Activated CD4-positive, alpha-beta T cell treated with anti-CD3 and anti-CD28 coated beads, Interleukin-2, amount 50 U/mL, for 1 hour (primary cell): Measurements from ENCODE around the gene TYROBP.
A peak's percentile ranks its signal among the peaks of the same experiment; 100 is the strongest.
"Not testable (repeated sequence)": the region's sequence is repeated elsewhere in the genome, so short reads cannot be mapped to it uniquely, and the experiment has no call there.

Experiments used
- DNase-seq: peaks from one replicate; pipeline ENCODE4 v3.0.0-alpha.2; 2020

The TYROBP gene

DNA sequence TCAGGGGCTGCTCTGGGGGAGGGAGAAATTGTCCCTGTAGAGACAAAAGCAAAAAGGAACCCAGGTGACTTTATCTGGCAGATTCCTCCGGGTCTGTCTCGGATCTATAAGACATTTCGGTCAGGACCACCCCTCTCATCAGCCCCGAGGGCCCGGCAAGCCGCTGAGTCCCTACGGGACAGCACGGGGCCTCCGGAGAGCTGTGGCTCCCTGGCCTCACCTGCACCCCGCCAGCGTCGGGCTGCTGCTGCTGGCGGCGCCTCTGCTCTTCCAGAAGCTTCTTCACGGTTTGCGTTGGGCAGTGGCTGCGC lies 9.6 kb downstream of the TYROBP start:
- DNase-seq = no peak

DNA sequence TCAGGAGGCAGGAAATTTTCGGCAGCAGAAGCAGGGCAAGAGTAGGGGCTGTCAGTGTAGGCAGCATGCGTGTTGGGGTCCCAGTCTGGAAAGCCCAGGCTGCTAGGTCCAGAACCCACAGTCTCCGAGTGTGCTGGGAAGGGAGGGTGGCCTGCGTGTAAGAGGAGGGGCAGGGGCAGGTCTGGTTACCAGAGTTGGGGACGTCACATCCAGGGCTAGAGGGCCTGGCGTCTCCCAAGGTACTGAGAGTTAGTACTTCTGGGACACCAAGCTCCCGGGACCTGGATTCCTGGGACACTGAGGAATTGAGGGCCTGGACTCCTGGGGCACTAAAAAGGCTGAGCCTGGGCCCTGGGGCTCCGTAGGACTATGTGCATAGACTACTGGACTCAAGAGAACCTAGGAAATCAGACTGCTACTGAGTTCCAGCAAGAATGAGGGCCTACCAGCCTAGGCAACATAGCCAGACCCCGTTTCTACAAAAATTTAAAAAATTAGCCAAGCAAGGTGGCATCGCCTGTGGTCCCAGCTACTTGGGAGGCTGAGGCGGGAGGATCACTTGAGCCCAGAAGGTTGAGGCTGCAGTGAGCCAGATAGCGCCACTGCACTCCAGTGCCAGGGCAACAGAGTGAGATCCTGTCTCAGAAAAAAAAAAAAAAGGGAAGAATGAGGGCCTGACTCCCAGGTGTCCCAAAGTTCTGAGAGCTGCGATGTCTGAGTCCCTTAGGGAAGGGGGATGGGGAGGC lies 10.2 kb downstream of the TYROBP start:
- no peak for DNase-seq

GRCh38 chr19:35896643-35897040 lies 11.5 kb downstream of the TYROBP start:
- no peak for DNase-seq

- no peak for DNase-seq
Observed at GRCh38 chr19:35895911-35896642, 12.0 kb downstream of the TYROBP start.

DNA sequence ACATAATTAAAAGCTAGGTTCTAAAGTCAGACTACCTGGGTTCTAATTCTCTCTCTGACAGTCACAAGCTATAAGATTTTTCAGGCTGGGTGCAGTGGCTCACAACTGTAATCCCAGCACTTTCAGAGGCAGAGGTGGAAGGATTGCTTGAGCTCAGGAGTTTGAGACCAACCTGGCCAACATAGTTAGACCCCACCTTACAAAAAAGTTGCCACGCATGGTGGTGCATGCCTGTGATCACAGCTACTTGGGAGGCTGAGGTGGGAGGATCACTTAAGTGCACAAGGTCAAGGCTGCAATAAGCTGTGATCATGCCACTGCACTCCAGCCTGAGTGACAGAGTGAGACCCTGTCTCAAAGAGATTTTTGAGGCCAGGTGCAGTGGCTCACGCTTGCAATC lies 13.8 kb downstream of the TYROBP start:
- no peak for DNase-seq

DNA sequence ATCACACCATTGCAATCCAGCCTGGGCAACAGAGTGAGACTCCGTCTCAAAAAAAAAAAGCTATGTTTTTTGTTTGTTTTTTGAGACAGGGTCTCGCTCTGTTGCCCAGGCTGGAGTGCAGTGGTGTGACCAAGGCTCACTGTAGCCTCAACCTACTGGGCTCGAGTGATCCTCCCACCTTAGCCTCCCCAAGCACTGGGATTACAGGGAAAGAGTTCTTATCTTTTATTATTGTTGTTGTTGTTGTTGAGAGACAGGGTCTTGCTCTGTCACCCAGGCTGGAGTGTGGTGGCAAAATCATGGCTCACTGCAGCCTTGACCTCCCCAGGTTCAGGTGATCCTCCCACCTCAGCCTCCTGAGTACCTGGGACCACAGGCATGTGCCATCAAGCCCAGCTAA lies 16.3 kb downstream of the TYROBP start:
- DNase-seq = peak; percentile 23

DNA sequence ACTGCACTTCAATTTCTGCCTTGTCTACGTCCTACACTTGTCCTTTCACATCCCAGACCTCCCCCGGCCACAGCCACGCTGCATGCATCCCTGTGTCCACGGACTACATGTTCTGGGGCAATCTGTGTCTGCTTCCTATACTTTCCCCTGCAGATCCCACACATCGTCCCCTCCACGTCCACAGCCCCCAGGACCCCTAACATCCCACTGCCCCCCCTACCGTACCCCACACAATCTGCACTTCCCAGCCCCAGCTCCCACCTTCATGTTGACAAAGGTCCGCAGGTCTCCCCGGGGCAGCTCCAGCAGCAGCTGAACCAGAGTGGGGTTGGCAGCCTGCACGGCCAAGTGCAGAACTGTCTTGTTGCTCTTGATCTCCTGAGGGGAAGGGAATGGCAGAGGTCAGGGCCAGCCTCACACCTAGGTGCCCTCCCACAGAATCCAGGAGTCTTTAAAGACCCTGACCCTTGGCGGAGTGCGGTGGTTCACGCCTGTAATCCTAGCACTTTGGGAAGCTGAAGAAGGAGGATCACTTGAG lies 17.9 kb downstream of the TYROBP start:
- DNase-seq = peak; percentile 27

- no peak for DNase-seq
Observed at GRCh38 chr19:35889370-35890112, 18.6 kb downstream of the TYROBP start.

DNA sequence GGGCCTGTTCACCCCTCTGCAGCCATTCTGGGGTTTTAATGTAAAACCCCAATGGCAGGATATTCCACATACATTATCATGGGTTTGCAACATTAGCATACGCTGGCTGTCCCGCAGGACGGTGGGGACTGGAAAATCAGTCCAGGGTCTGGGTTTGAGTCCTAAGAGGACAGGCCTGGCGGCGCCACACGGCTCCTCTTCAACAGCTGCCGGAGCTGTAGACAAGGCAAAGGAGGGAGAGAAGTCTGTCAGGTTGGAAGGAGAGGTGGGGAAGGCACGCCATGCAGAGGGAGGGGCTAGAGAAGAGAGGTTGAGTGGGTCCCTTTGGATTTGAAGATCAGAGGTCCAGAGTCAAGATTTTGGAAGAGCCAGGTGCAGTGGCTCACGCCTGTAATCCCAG lies 19.7 kb downstream of the TYROBP start:
- DNase-seq = no peak

- no peak for DNase-seq
Observed at GRCh38 chr19:35887197-35887596, 20.9 kb downstream of the TYROBP start.

- no peak for DNase-seq
Observed at GRCh38 chr19:35885904-35886303, 22.2 kb downstream of the TYROBP start.

GRCh38 chr19:35885225-35885738 lies 22.8 kb downstream of the TYROBP start:
- DNase-seq = peak; percentile 16

DNA sequence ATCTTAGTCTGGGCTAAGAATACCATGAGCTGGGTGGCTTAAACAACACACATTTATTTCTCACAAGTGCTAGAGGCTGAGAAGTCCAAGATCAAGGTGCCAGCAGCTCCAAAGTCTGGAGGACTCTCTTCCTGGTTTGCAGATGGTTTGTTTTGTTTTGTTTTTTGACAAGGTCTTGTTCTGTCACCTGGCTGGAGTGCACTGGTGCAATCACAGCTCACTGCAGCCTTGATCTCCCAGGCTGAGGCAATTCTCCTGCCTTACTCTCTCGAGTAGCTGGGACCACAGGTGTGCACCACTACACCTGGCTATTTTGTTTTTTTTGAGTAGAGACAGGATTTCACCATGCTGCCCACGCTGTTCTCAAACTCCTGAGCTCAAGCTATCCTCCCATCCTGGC lies 24.2 kb downstream of the TYROBP start:
- no peak for DNase-seq

DNA sequence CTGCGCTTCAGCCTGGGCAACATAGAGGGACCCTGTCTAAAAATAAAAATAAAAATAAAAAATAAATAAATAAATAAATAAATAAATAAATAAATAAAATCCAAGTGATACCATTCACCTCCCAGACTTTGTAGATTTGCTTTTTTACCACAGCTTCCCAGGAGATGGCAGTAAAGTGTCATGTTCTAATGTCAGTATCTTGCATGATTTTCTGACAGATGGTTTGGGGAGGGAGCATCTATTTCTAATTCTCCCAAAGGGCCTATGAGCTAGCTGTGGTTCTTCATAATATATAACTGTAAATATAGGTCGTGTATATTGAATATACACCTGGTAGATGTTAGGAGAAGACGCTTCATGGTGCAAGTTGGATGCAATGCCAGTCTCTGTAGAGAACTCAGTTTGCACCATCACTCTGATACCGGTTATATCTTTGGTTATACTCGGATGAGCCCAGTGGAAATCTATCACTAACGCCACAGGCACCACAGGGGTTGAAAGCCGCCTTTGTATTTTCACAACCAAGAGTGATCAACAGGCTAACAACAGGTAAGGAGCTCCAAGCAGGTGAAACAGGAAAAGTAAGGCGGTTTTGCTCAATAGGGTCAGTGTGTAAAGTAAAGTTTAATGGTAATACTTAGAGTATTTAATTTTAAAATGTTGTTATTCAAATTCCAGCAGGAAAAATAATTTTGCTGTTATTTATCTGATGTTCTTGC lies 25.8 kb downstream of the TYROBP start:
- DNase-seq = no peak

DNA sequence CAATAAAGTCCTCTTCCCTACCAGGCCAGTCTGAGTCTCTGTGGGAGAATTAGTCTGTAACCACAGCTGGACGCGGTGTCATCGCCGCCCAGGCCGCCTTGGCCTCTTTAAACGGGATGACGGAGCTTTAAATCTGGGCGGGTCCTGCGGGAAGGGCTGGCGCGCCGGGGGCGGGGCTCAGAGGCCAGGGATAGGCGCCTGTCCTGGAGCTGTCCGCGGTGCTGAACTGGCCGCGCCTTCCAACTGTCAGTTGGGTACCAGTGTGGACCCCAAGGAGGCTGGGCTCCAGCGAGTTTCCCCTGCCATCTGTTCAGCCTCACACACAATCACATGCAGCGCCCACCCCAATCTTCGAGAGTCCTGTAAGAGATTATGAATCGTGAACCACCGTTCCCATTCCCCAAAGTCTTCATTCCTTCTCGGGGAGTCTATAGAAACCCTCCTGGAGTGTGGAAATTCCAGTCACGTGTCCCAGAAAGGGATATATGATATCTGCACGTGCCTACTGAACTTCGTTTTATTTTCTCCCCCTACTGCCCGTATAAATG lies 28.3 kb downstream of the TYROBP start:
- DNase-seq = peak; percentile 71

DNA sequence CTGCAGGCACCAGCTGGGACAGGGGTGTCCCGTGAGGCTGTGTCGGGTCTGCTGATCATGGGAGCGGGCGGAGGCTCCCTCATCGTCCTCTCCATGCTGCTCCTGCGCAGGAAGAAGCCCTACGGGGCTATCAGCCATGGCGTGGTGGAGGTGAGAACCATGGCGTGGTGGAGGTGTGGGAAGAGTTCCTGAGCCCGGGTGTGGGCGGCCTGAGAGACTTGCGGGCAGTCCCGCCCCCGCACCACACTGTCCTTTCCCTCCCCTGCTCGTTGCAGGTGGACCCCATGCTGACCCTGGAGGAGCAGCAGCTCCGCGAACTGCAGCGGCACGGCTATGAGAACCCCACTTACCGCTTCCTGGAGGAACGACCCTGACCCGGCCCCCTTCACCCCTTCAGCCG lies 29.0 kb downstream of the TYROBP start:
- no peak for DNase-seq

GRCh38 chr19:35874392-35874930 lies 33.6 kb downstream of the TYROBP start:
- no peak for DNase-seq

DNA sequence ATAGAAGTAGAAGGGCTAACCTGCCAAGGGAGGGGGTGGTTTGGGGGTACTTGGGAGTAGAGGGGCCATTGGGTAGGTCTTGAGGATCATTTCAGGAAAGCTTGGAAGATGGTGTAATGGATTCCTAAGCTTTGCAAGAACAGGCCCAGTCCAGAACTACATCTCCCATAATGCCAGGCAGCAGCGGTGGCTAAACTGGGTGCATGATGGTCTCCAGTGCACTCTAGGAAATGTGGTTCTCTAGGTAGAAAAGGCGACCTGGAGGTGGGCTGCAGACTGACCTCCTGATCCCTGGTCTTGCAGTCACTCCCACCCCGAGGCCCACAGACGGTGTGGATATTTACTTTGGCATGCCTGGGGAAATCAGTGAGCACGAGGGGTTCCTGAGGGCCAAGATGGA lies 35.9 kb downstream of the TYROBP start:
- DNase-seq = no peak

DNA sequence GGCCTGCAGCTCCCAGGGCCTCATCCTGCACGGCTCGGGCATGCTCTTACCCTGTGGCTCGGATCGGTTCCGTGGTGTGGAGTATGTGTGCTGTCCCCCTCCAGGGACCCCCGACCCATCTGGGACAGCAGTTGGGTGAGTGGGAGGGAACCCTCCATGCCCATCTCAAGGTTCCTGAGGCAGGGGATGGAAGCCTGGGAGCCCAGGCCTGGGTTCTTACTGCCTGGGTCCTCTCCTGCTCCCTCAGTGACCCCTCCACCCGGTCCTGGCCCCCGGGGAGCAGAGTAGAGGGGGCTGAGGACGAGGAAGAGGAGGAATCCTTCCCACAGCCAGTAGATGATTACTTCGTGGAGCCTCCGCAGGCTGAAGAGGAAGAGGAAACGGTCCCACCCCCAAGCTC lies 36.5 kb downstream of the TYROBP start:
- DNase-seq = no peak

- no peak for DNase-seq
Observed at GRCh38 chr19:35870798-35871197, 37.3 kb downstream of the TYROBP start.

DNA sequence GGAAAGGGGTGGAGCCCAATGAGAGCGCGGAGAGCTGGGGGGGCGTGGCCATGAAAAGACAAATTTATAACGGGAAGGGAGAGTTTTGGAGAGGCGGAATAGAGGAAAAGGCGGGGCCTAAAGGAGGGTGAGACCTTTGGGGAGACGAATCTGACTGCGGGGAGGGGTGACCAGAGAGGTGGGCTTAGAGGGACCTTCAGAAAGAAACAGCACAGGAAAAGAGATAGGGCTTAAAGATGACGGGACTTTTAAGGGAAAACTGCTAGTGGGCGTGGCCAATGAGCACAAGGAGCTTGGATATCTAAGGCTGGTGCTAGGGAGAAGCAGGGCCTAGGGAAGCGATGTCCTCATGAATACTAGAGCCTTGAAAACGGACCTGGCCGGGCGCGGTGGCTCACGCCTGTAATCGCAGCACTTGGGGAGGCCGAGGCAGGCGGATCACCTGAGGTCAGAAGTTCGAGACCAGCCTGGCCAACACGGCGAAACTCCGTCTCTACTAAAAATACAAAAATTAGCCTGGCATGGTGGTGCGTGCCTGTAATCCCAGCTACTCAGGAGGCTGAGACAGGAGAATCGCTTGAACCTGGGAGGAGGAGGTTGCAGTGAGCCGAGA lies 37.9 kb downstream of the TYROBP start:
- not testable (repeated sequence) for DNase-seq
